IPS DF 4.7 (cell line): ENCODE measurements around the gene KCTD5.
"Not testable (repeated sequence)": the region's sequence is repeated elsewhere in the genome, so short reads cannot be mapped to it uniquely, and the experiment has no call there.

Experiments
- DNase-seq: peaks from one replicate; pipeline ENCODE4 v3.0.0-alpha.2; 2013; ENCODE audit warnings: low spot score; ENCODE audit errors: extremely low read depth

KCTD5 gene

GRCh38 chr16:2721634-2722173 is 39.4 kb downstream of the KCTD5 start:
- DNase-seq: not testable (repeated sequence)

GRCh38 chr16:2724088-2724676 is 41.9 kb downstream of the KCTD5 start:
- no peak for DNase-seq

GRCh38 chr16:2724816-2725348 is 42.6 kb downstream of the KCTD5 start:
- no peak for DNase-seq

GRCh38 chr16:2726923-2727322 is 44.6 kb downstream of the KCTD5 start:
- DNase-seq: no peak

- DNase-seq: no peak
Observed at GRCh38 chr16:2728034-2728433, 45.7 kb downstream of the KCTD5 start.

GRCh38 chr16:2734844-2735515 is 52.7 kb downstream of the KCTD5 start:
- no peak for DNase-seq

- no peak for DNase-seq
Observed at GRCh38 chr16:2736476-2737237, 54.3 kb downstream of the KCTD5 start.

GRCh38 chr16:2737238-2737605 is 54.9 kb downstream of the KCTD5 start:
- DNase-seq: no peak

- DNase-seq: no peak
Observed at GRCh38 chr16:2737895-2738418, 55.6 kb downstream of the KCTD5 start.

- DNase-seq: no peak
Observed at GRCh38 chr16:2738615-2739014, 56.3 kb downstream of the KCTD5 start.

GRCh38 chr16:2739625-2740430 is 57.5 kb downstream of the KCTD5 start:
- DNase-seq: no peak

GRCh38 chr16:2740476-2740875 is 58.2 kb downstream of the KCTD5 start:
- DNase-seq: no peak

GRCh38 chr16:2741168-2741567 is 58.8 kb downstream of the KCTD5 start:
- DNase-seq: no peak

- DNase-seq: no peak
Observed at GRCh38 chr16:2742323-2743006, 60.1 kb downstream of the KCTD5 start.

- DNase-seq: no peak
Observed at GRCh38 chr16:2743007-2743810, 60.9 kb downstream of the KCTD5 start.

- no peak for DNase-seq
Observed at GRCh38 chr16:2744711-2745110, 62.4 kb downstream of the KCTD5 start.

- no peak for DNase-seq
Observed at GRCh38 chr16:2745116-2745890, 63.0 kb downstream of the KCTD5 start.

GRCh38 chr16:2745961-2746360 is 63.6 kb downstream of the KCTD5 start:
- DNase-seq: no peak
